ENCODE data around the gene CERS6. TPM values are rescaled to one million over a fixed set of nuclear protein-coding genes. Genes with fewer than 3 reads are reported as not detected.
"Not testable (repeated sequence)": the region's sequence is repeated elsewhere in the genome, so short reads cannot be mapped to it uniquely, and the experiment has no call there.

The CERS6 gene
- total RNA-seq, 1 experiment from 2014 or later, result 8.3 TPM

DNA sequence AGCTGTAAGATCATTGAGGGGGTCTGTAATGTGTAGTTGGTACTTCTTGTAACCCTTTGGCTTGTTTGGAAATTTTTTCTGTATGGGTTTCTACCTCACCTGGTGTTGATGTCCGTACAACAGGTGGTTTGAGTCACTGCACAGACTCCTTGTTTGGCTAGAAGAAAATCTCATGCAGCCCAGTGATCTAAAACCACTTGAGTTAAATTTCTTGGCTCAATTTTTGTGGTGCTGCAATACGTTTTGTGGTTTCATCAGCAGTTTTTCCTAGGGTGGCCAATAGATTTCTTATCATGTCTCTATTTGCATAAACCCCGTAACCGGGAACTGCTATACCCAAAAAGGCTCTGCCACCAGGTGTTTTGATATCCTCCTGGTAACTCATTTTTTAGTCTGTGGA, 43.4 kb downstream of the CERS6 start:
- BruUV-seq (replicated peaks), result no TSS peak
- no peak for DNase-seq
- Histone ChIP-seq H3F3A (ENCODE audit: insufficient read depth, low read depth) (no peaks in the 10 kb centered on the region), H3K36me3 (ENCODE audit: low read depth) (no peaks in the 10 kb centered on the region), H3K79me2 (ENCODE audit: low read depth) (no peaks in the 10 kb centered on the region), H3K4me3 (no peak overlapping the region), H3K27ac (no peak overlapping the region), H3K4me2 (no peak overlapping the region), H3K9me2 (ENCODE audit: insufficient read depth) (no peaks in the 10 kb centered on the region), H3K4me1 (replicated peaks; ENCODE audit: insufficient read depth) (no peaks in the 10 kb centered on the region), H2AFZ (no peak overlapping the region), H3K9me3 (ENCODE audit: insufficient read depth, low read depth) (no peaks in the 10 kb centered on the region), H4K20me1 (ENCODE audit: insufficient read depth) (no peaks in the 10 kb centered on the region), H3K27me3 (ENCODE audit: insufficient read depth, low read depth) (no peaks in the 10 kb centered on the region)
- ChIA-PET CTCF (no interaction called here), POLR2A (ENCODE audit: unreplicated experiment) (no interaction called here)
- intact Hi-C loops (cut with micrococcal nuclease; ENCODE audit: unreplicated experiment), result no loop called here
- no peak for TF ChIP-seq EZH2 (IDR thresholded peaks at IDR 0.05; ENCODE audit: low read depth)
- TF ChIP-seq, protein P1, sequence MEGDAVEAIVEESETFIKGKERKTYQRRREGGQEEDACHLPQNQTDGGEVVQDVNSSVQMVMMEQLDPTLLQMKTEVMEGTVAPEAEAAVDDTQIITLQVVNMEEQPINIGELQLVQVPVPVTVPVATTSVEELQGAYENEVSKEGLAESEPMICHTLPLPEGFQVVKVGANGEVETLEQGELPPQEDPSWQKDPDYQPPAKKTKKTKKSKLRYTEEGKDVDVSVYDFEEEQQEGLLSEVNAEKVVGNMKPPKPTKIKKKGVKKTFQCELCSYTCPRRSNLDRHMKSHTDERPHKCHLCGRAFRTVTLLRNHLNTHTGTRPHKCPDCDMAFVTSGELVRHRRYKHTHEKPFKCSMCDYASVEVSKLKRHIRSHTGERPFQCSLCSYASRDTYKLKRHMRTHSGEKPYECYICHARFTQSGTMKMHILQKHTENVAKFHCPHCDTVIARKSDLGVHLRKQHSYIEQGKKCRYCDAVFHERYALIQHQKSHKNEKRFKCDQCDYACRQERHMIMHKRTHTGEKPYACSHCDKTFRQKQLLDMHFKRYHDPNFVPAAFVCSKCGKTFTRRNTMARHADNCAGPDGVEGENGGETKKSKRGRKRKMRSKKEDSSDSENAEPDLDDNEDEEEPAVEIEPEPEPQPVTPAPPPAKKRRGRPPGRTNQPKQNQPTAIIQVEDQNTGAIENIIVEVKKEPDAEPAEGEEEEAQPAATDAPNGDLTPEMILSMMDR (conservative IDR thresholded peaks at IDR 0.05), result no peak

DNA sequence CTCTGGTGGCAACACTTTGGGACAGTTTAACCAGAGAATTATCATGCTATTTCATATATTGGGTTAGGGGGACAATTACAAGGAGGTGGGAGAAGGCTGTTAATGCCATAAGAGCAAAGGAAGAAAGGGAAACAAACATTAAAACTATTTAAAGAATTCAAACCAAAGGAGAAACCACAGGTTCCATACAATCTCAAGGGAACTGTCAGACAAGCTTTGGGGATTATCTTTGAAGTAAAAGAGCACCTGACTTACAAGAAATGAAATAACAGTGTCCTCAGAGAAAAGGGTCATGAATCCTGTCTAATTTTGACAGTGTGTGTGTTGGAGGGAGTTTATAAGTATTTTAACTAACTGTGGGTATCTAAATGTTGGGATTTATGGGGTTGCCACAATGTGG, 44.4 kb downstream of the CERS6 start:
- no peak overlapping the region for H3K4me2 ChIP-seq
- H3K36me3 ChIP-seq (ENCODE audit: low read depth), result no peaks in the 10 kb centered on the region
- no peaks in the 10 kb centered on the region for H3K79me2 ChIP-seq (ENCODE audit: low read depth)
- ChIA-PET POLR2A (ENCODE audit: unreplicated experiment) (no interaction called here), CTCF (no interaction called here)
- H3F3A ChIP-seq (ENCODE audit: insufficient read depth, low read depth), result no peaks in the 10 kb centered on the region
- H3K9me2 ChIP-seq (ENCODE audit: insufficient read depth), result no peaks in the 10 kb centered on the region
- no peak for TF ChIP-seq EZH2 (IDR thresholded peaks at IDR 0.05; ENCODE audit: low read depth)
- TF ChIP-seq, protein P1 (conservative IDR thresholded peaks at IDR 0.05), result no peak
- BruUV-seq (replicated peaks), result no TSS peak
- intact Hi-C loops (cut with micrococcal nuclease; ENCODE audit: unreplicated experiment), result no loop called here
- H3K4me1 ChIP-seq (replicated peaks; ENCODE audit: insufficient read depth), result no peaks in the 10 kb centered on the region
- no peak overlapping the region for H3K4me3 ChIP-seq
- no peak for DNase-seq
- H4K20me1 ChIP-seq (ENCODE audit: insufficient read depth), result no peaks in the 10 kb centered on the region
- no peaks in the 10 kb centered on the region for H3K27me3 ChIP-seq (ENCODE audit: insufficient read depth, low read depth)
- no peaks in the 10 kb centered on the region for H3K9me3 ChIP-seq (ENCODE audit: insufficient read depth, low read depth)
- no peak overlapping the region for H2AFZ ChIP-seq
- H3K27ac ChIP-seq, result no peak overlapping the region

DNA sequence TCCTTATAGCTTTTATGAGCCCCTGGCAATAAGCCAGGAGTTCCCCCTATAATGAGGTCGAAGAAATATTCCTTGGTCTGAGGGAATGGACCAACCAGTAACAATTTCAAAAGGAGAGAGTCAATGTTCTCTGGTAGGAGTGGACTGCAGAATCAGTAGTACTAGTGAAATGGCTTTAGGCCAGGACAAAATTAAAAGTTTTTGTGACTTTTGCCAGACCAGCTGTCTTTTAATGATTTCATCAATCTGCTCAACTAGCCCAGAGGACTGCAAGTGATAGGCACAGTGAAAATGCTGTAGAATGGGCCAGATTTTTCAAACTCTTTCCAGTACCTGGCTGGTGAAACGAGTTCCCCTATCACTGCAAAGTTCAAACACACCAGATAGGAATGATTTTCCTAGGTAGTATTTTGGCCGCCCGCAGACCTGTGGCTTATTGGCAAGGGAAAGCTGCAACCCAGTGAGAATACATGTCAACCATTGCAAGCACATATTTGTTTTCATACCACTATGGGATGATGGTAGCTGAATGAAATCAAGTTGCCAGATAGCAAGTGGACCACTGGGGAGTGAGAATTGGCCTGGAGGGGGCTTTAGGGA, 45.5 kb downstream of the CERS6 start:
- ChIA-PET POLR2A (ENCODE audit: unreplicated experiment) (no interaction called here), CTCF (no interaction called here)
- Histone ChIP-seq H3K4me1 (replicated peaks; ENCODE audit: insufficient read depth) (no peaks in the 10 kb centered on the region), H3K36me3 (ENCODE audit: low read depth) (no peaks in the 10 kb centered on the region), H3F3A (ENCODE audit: insufficient read depth, low read depth) (no peaks in the 10 kb centered on the region), H3K79me2 (ENCODE audit: low read depth) (no peaks in the 10 kb centered on the region), H3K27ac (no peak overlapping the region), H3K9me3 (ENCODE audit: insufficient read depth, low read depth) (no peaks in the 10 kb centered on the region), H3K4me2 (no peak overlapping the region), H2AFZ (no peak overlapping the region), H4K20me1 (ENCODE audit: insufficient read depth) (no peaks in the 10 kb centered on the region), H3K9me2 (ENCODE audit: insufficient read depth) (no peaks in the 10 kb centered on the region), H3K4me3 (no peak overlapping the region), H3K27me3 (ENCODE audit: insufficient read depth, low read depth) (no peaks in the 10 kb centered on the region)
- intact Hi-C loops (cut with micrococcal nuclease; ENCODE audit: unreplicated experiment), result no loop called here
- no TSS peak for BruUV-seq (replicated peaks)
- TF ChIP-seq EZH2 (IDR thresholded peaks at IDR 0.05; ENCODE audit: low read depth), result no peak
- TF ChIP-seq, protein P1 (conservative IDR thresholded peaks at IDR 0.05), result no peak
- DNase-seq, result no peak

DNA sequence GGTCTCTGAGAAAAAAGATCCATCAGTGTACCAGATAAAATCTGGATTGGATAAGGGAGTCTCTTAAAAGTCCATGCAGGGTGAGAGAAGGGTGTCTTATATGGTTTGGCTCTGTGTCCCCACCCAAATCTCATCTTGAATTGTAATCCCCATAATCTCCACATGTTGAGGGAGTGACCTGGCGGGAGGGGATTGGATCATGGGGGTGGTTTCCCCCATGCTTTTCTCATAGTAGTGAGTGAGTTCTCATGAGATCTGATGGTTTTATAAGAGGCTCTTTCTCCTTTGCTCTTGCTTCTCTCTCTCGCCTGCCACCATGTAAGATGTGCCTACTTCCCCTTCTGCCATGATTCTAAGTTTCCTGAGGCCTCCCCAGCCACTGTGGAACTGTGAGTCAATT, 46.8 kb downstream of the CERS6 start:
- H3K27me3 ChIP-seq (ENCODE audit: insufficient read depth, low read depth); H3K4me2 ChIP-seq; H3K27ac ChIP-seq; H3K79me2 ChIP-seq (ENCODE audit: low read depth); H3K4me3 ChIP-seq; H2AFZ ChIP-seq; POLR2A ChIA-PET (ENCODE audit: unreplicated experiment); BruUV-seq (replicated peaks); H3K9me3 ChIP-seq (ENCODE audit: insufficient read depth, low read depth); intact Hi-C loops (cut with micrococcal nuclease; ENCODE audit: unreplicated experiment); DNase-seq; CTCF ChIA-PET; H3K36me3 ChIP-seq (ENCODE audit: low read depth); H3K9me2 ChIP-seq (ENCODE audit: insufficient read depth); H3F3A ChIP-seq (ENCODE audit: insufficient read depth, low read depth); H3K4me1 ChIP-seq (replicated peaks; ENCODE audit: insufficient read depth); H4K20me1 ChIP-seq (ENCODE audit: insufficient read depth): not testable (repeated sequence)
